ENCODE results near the gene CASP7. TPM values are rescaled to one million over a fixed set of nuclear protein-coding genes. Genes with fewer than 3 reads are reported as not detected.

The CASP7 gene
- total RNA-seq, 1 donor from 2014 or later, result 13.8 TPM

DNA sequence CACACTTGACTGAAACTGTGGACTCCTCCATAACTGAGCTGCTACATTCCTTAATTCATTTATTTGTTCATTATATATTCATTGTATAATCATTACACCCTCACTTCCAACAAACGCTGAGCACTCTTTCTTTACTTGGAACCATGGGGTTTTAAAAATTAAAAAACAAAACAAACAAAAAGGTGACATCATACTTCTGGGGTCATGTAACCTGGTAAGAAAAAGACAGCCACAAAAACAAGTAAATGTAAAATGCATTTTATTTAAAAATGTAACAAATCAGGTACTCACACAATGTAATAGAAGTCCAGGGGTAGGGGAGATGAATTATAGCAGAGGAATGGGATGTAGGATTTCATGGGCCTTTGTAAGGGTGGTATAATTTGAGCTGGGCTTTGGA is 96.8 kb downstream of the CASP7 start:
- no peaks in the 10 kb centered on the region for H3K4me1 ChIP-seq
- no peak overlapping the region for H3K27ac ChIP-seq
- H3K4me3 ChIP-seq, result no peak overlapping the region
- H3K27me3 ChIP-seq, result no peaks in the 10 kb centered on the region
- H3K9me3 ChIP-seq, result no peaks in the 10 kb centered on the region
- TF ChIP-seq POLR2AphosphoS5 (IDR thresholded peaks at IDR 0.05; ENCODE audit: insufficient read depth in 1 of 2, low read depth in 1 of 2) (no peak), POLR2A (IDR thresholded peaks at IDR 0.05) (no peak)
- TF ChIP-seq, protein P1, sequence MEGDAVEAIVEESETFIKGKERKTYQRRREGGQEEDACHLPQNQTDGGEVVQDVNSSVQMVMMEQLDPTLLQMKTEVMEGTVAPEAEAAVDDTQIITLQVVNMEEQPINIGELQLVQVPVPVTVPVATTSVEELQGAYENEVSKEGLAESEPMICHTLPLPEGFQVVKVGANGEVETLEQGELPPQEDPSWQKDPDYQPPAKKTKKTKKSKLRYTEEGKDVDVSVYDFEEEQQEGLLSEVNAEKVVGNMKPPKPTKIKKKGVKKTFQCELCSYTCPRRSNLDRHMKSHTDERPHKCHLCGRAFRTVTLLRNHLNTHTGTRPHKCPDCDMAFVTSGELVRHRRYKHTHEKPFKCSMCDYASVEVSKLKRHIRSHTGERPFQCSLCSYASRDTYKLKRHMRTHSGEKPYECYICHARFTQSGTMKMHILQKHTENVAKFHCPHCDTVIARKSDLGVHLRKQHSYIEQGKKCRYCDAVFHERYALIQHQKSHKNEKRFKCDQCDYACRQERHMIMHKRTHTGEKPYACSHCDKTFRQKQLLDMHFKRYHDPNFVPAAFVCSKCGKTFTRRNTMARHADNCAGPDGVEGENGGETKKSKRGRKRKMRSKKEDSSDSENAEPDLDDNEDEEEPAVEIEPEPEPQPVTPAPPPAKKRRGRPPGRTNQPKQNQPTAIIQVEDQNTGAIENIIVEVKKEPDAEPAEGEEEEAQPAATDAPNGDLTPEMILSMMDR (IDR thresholded peaks at IDR 0.05), result no peak
- DNase-seq (ENCODE audit: extremely low spot score in 2 of 2), result no peak
- intact Hi-C loops (cut with DNase I), result no loop called here
- H3K36me3 ChIP-seq, result no peaks in the 10 kb centered on the region

Small RNA genes within 50 kb of the gene (microRNA-seq; reads per million reads assigned to microRNA genes)
- not detected for gene MIR4483 (ENCODE audit: borderline number of aligned reads, borderline replicate concordance)

Other genes with a start within 250 kb of the CASP7 start
- gene HABP2, start 126.9 kb upstream of the CASP7 start, total RNA-seq, result not detected
- not detected for gene NRAP, start 15.9 kb upstream of the CASP7 start, total RNA-seq
- gene PLEKHS1, start 71.8 kb downstream of the CASP7 start, total RNA-seq, result not detected
- gene DCLRE1A, start 174.2 kb downstream of the CASP7 start, total RNA-seq, result 3.9 TPM
- 16.7 TPM for gene NHLRC2, start 174.7 kb downstream of the CASP7 start, total RNA-seq